Lower lobe of right lung (tissue), 2 donors: ENCODE results near the gene ADAMTSL5. TPM values are rescaled to one million over a fixed set of nuclear protein-coding genes. Genes with fewer than 3 reads are reported as not detected.
A peak's percentile ranks its signal among the peaks of the same experiment; 100 is the strongest.
"Not testable (repeated sequence)": the region's sequence is repeated elsewhere in the genome, so short reads cannot be mapped to it uniquely, and the experiment has no call there.

Experiments used
- ATAC-seq, 2 donors: fragments of 200-7000 bp; cut with Tn5 transposase; one replicate each; pipeline ENCODE4 v1.9.1; 2020 to 2022; ENCODE audit warnings: mild to moderate bottlenecking in 2 of 2, moderate library complexity in 2 of 2
- DNase-seq: peaks from one replicate; pipeline ENCODE4 v3.0.0-alpha.2; 2020
- H3K27ac ChIP-seq: fragments of 200-600 bp; one replicate; pipeline ENCODE4 v1.8.0; 2022
- H3K27me3 ChIP-seq: fragments of 200-600 bp; one replicate; pipeline ENCODE4 v1.8.0; 2022; ENCODE audit warnings: low read depth
- H3K36me3 ChIP-seq: fragments of 200-600 bp; one replicate; pipeline ENCODE4 v1.8.0; 2022; ENCODE audit warnings: mild to moderate bottlenecking
- H3K4me1 ChIP-seq: fragments of 200-600 bp; one replicate; pipeline ENCODE4 v1.8.0; 2022
- H3K4me3 ChIP-seq: fragments of 200-600 bp; one replicate; pipeline ENCODE4 v1.8.0; 2022; ENCODE audit warnings: mild to moderate bottlenecking
- H3K9me3 ChIP-seq: fragments of 200-600 bp; one replicate; pipeline ENCODE4 v1.8.0; 2022
- CTCF ChIP-seq: fragments of 200-600 bp; IDR thresholded peaks from one replicate; pipeline ENCODE4 v1.8.0; 2022; ENCODE audit warnings: antibody characterized with exemption, mild to moderate bottlenecking
- intact Hi-C: fragments of 100-400 bp; cut with DNase I; formaldehyde crosslinking; loops from one replicate; pipeline ENCODE4 v1.11.0; 2022
- total RNA-seq: library from RNA; stranded (reverse); fragmentation: NEBNext Ultra II Directional; extraction: Animal tissue kit (Norgen Biotek cat#: 25700); gene quantifications from one replicate; pipeline ENCODE4 v1.2.1, GENCODE V29; 2021
- donor health status: DM: no; HTN: yes; CAD: no; lungs with severe emphysema.

ADAMTSL5 gene
- total RNA-seq, 1 donor from 2014 or later, result 3.3 TPM

GRCh38 chr19:1505012-1505411 lies 7.8 kb downstream of the ADAMTSL5 start:
- Histone ChIP-seq H3K4me1 (peaks cover 21% of the 10 kb centered on the region), H3K27ac (no peak overlapping the region), H3K36me3 (no peaks in the 10 kb centered on the region), H3K27me3 (peaks cover 23% of the 10 kb centered on the region), H3K9me3 (no peaks in the 10 kb centered on the region), H3K4me3 (no peak overlapping the region)
- DNase-seq (no peak), ATAC-seq (no peak)
- TF ChIP-seq CTCF, result no peak
- intact Hi-C loops, result no loop called here

GRCh38 chr19:1503925-1504773 lies 8.7 kb downstream of the ADAMTSL5 start:
- Histone ChIP-seq H3K27me3 (peaks cover 23% of the 10 kb centered on the region), H3K27ac (no peak overlapping the region), H3K4me1 (peaks cover 21% of the 10 kb centered on the region), H3K36me3 (no peaks in the 10 kb centered on the region), H3K9me3 (no peaks in the 10 kb centered on the region), H3K4me3 (no peak overlapping the region)
- ATAC-seq, result no peak
- no peak for TF ChIP-seq CTCF
- intact Hi-C loops, result no loop called here
- DNase-seq, result no peak

- Histone ChIP-seq H3K9me3 (no peaks in the 10 kb centered on the region), H3K4me1 (peaks cover 17% of the 10 kb centered on the region), H3K36me3 (no peaks in the 10 kb centered on the region), H3K4me3 (peak overlapping the region; percentile 21), H3K27ac (no peak overlapping the region), H3K27me3 (peaks cover 23% of the 10 kb centered on the region)
- ATAC-seq (peak; percentile 15 to 21), DNase-seq (peak; percentile 73)
- TF ChIP-seq CTCF, result peak; percentile 78
- intact Hi-C loops, result no loop called here
Measured at GRCh38 chr19:1503089-1503924, 9.5 kb downstream of the ADAMTSL5 start.

GRCh38 chr19:1502433-1503088 lies 10.3 kb downstream of the ADAMTSL5 start:
- H3K27ac ChIP-seq, result no peak overlapping the region
- no peaks in the 10 kb centered on the region for H3K9me3 ChIP-seq
- peaks cover 12% of the 10 kb centered on the region for H3K4me1 ChIP-seq
- H3K4me3 ChIP-seq, result no peak overlapping the region
- no peak for DNase-seq
- ATAC-seq, result no peak
- no peak for TF ChIP-seq CTCF
- H3K27me3 ChIP-seq, result peaks cover 30% of the 10 kb centered on the region
- H3K36me3 ChIP-seq, result no peaks in the 10 kb centered on the region
- intact Hi-C loops, result no loop called here

- Histone ChIP-seq H3K9me3 (no peaks in the 10 kb centered on the region), H3K27me3 (peaks cover 40% of the 10 kb centered on the region), H3K4me1 (peaks cover 8% of the 10 kb centered on the region), H3K36me3 (no peaks in the 10 kb centered on the region), H3K27ac (no peak overlapping the region), H3K4me3 (no peak overlapping the region)
- DNase-seq (no peak), ATAC-seq (no peak)
- intact Hi-C loops, result no loop called here
- no peak for TF ChIP-seq CTCF
Measured at GRCh38 chr19:1501200-1501595, 11.6 kb downstream of the ADAMTSL5 start.

- H3K4me1 ChIP-seq, ATAC-seq, H3K36me3 ChIP-seq, H3K4me3 ChIP-seq, H3K27ac ChIP-seq, DNase-seq, intact Hi-C loops, H3K9me3 ChIP-seq: not testable (repeated sequence)
- peaks cover 39% of the 10 kb centered on the region for H3K27me3 ChIP-seq
Measured at GRCh38 chr19:1499231-1499630, 13.6 kb downstream of the ADAMTSL5 start.
